MV-4-11 (cell line): Measurements from ENCODE around the gene EVI2B.
"Not testable (repeated sequence)": the region's sequence is repeated elsewhere in the genome, so short reads cannot be mapped to it uniquely, and the experiment has no call there.

ENCODE experiments used
- DNase-seq: peaks from one replicate; lab custom pipeline; 2025; lab: John Stamatoyannopoulos, UW

EVI2B gene, protein sequence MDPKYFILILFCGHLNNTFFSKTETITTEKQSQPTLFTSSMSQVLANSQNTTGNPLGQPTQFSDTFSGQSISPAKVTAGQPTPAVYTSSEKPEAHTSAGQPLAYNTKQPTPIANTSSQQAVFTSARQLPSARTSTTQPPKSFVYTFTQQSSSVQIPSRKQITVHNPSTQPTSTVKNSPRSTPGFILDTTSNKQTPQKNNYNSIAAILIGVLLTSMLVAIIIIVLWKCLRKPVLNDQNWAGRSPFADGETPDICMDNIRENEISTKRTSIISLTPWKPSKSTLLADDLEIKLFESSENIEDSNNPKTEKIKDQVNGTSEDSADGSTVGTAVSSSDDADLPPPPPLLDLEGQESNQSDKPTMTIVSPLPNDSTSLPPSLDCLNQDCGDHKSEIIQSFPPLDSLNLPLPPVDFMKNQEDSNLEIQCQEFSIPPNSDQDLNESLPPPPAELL

DNA sequence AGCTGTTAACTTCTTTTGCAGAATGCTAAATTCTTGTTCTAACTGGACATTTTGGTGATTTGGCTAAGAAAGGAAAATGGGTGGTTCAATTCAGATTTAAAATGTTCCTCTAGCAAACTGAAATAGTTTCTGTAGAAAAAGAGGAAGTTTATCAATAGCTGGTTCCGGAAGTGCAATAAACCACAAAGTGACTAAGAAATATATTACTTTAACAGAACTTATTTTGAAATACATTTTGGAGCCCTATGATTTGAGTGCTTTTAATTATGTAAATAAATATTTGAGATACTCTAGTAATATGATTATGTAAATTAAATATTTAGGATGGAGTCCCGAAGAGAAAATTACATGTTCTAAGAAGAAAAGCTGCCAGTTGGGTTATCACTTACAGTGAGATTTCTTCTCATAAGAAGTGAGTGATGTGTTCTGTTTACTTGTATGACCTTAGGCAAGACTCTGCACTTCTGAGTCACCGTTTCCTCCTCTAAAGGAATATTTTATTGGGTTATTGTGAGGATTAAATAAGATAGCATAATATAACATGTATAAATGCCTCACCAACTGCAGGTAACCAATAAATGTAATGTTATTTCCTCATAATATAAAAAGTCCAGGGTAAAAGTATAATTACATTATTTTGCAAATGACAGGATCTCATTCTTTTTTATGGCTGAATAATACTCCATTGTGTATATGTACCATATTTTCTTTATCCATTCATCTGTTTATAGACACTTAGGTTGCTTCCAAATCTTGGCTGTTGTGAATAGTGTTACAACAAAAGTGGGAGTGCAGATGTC is at the start of gene EVI2B:
EVI2B (minus strand) TSS at position 73 of the 800 bp plus-strand sequence. CDS start 8,445 bp downstream, outside the sequence.
- peak; percentile 94 for DNase-seq

DNA sequence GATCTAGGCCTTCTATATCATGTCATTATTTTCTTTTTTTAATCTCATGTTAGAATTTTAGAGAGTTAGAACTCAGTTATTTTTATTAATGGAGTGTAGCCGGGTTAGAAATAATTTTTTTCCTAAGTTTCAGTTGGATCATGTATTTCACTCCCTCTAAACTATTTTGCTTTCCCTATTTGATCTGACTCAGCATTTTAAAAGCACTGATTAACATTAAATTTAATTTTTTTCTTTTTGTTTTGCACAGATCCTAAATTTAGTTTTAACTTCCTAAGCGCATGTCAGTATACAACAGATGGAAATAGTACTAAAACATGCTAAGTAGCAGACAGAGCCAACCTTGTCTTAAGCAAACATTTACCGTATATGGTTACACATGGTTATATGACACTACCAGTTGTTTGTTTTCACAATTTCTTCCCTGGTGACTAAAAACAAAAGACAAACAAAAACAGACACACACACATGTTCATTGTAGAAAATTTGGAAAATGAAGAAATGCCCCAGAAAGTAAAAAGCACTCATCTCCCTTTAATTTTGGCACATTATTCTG is 44.1 kb upstream of the EVI2B start:
- DNase-seq, result no peak

DNA sequence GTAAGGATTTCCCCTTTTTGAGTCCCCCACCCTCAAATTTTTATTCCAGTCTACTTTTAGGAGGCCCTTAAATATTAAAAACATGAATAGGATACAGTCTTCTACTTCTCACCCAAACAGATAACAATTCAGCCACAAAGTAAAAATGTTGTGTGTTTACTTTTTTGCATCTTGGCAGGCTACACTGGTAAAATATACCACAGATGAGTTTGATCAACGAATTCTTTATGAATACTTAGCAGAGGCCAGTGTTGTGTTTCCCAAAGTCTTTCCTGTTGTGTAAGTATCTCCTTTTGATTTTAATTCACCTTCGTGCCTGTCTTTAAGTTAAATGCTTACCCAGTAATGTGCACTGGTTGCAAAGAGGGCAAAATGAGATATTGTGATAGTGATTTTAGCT is 43.2 kb upstream of the EVI2B start:
- DNase-seq, result no peak

DNA sequence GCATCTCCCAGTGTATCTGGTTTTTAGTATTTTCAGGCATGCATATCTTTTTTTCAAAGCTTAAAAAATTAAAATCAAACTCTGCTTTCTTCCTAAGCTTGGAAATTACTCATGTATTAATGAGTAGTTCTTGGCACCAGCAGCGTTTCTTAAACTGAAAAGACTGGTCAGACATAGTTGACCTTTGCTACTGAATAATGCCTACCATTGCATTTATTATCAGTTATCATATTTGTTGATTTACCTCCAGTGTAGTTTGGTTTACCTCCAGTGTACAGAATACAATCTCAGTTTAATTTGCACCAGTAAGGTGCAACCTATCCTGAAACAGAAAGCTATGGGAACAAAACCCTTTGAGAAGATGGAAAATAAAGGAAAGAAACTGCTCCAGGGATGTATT is 42.1 kb upstream of the EVI2B start:
- no peak for DNase-seq

DNA sequence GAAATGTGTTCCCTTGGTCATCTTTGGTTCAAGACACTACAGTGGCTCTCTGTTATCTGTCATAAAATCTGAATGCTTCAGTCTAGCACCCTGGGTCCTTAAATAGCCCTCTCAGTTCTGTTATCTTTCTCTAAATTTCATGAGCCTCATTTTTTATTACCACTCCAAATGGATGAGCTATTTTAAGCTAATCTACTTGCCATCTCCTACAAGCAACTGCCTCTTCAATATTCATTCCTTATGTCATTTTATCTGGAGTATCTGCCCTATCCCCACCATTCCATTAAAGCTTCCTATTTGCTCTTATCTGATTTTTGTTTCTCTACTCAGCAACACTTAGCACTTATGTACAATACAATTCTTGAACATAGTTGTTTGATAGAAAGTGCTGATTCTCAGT is 35.6 kb upstream of the EVI2B start:
- no peak for DNase-seq

DNA sequence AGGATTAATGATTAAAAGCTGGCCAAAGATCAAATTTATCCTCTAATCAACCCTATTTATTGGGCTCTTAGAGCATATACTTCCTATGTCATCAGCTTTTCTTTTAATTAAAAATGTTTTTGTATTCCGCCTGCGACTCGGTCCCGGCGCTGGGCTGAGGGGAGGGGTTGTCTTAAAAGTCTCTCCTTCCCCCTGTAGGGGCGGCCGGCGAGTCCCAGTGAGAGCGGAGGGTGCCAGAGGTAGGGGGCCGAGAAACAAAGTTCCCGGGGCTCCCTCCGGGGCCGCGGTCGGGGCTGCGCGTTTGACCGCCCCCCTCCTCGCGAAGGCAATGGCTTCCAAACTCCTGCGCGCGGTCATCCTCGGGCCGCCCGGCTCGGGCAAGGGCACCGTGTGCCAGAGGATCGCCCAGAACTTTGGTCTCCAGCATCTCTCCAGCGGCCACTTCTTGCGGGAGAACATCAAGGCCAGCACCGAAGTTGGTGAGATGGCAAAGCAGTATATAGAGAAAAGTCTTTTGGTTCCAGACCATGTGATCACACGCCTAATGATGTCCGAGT is 31.4 kb upstream of the EVI2B start:
- not testable (repeated sequence) for DNase-seq

DNA sequence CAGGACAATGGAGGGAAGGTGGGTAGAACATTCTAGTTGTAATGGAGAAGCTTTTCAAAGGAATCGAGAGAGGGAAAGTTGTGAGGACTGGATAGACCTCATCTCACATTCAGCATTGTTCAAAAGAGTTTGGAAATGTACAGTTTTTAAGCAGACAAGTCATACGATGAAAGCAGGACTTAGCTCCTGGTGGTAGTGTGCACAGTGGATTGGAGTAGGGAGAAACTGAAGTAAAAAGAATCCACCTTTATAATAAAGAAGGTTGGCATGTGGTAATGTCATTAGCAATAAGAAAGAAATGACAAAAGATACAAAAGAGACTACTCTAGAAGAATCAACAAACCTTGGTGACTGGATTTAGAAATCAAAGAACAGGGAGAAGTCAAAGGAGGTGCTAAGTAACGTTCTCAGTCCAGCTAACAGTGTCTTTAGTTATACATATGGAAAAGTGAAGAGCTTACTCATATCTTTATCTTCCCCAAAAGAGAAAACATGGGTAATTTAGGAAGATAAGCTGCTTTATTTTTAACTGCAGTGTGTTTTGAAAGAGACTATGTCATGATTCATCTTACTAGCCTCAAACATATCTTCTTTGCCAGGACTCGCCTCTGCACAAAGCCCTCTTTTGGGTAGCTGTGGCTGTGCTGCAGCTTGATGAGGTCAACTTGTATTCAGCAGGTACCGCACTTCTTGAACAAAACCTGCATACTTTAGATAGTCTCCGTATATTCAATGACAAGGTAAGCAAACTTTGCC is 26.2 kb upstream of the EVI2B start:
- DNase-seq, result peak; percentile 80

DNA sequence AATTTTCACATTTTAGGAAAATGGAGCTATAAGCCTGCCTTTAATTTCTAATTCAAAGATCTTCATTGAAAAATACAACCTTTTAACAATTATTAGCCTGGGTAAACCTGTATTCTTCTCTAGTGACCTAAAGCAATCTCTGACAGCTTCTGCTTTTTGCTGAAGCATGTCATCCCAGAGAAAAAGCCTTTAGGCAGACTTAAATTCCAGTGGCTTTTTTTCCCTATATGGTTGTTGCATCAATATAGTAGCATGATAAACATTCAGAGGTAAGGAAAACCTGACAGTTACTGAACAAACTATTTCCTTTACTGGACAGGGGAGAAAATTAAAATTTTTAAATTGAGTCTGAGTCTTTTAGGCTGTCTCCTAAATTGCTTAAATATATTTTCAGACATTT is 15.4 kb upstream of the EVI2B start:
- no peak for DNase-seq

DNA sequence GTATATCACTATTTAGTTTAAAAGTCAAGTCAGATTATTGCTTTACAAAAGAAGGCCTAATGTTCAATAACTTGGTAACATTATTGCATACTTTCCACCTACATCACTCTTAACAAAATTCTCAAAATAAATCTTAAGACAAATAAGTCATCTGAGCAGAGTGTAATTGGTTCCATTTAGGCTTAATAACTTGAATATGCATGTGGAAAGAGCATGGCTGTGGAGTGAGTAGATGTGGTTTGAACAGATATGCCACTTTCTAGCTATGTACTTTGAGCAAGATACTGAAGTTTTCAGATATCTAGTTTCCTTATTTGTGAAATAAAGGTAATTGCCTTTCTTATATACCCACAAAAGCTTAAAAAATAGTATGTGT is 14.3 kb upstream of the EVI2B start:
- DNase-seq, result no peak

DNA sequence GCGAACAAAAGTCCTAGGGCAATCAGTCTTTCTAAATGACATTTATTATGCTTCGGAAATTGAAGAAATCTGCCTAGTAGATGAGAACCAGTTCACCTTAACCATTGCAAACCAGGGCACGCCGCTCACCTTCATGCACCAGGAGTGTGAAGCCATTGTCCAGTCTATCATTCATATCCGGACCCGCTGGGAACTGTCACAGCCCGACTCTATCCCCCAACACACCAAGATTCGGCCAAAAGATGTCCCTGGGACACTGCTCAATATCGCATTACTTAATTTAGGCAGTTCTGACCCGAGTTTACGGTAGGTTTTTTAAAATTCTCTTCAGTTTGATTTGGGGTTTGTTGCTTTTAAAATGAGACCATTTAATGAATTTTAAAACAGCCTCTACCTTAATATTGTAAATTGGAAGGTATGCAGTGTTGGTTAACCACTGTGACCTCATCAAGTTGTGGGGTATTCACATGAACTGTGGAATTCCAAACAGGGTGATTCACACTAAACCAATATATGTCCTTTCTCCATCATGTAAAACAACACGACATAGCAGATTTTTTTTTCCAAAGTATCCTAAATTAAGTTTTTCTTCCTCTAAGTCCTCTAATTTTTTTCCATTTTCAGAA is 13.8 kb upstream of the EVI2B start:
- DNase-seq, result no peak

DNA sequence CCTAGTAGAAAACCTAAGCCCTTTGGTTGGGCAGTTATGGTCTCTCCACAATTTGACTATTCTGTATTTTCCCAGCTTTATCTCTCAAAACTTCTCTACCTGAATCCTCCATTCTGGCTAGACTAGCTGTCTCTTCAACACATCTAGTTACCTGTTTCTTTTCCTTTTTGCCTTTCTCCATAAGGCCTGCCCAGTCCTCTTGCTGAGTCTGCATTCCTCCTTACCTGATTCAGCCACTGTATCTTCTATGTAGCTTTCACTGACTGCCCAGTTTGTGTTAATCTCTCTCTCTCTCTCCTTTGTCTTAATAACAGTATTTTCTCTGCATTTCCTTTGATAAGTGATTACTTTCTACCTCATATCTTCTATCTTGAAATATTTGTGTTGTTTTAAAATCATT is 9.7 kb upstream of the EVI2B start:
- no peak for DNase-seq

DNA sequence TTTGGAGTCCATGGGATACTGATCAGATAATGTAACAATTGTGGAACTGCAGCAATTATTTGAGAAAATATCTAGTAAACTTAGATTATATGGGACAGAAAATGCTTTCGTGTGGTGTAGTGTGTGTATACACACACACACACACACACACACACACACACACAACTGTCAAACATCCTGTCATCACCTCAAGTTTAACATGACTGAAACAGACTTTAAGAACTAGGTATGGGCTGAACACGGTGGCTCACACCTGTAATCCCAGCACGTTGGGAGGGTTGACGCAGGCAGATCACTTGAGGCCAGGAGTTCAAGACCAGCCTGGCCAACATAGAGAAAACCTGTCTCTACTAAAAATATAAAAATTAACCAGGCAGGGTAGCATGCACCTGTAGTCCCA is 8.1 kb upstream of the EVI2B start:
- no peak for DNase-seq

DNA sequence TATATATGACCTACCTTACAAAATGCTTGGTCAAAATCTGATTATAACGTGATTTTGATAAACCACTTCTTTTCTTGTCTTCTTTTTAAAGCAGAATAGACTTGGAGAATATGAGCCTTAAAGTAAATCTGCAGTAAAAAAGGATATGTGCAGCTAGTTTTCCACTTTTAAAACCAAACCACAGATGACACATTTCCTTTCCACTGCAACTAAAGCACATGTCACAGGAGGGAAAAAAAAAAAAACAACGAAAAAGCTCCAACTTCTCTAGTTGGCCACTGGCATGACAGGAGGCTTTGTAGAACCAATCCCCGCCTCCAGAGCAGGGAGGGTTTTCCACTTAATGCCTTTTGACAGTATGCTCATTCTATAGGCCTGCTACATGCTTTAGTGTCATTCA is 7.6 kb upstream of the EVI2B start, which contains the start of gene EVI2A:
EVI2A (minus strand) TSS at position 142 of the 400 bp plus-strand sequence. CDS start 2,609 bp downstream, outside the sequence.
- DNase-seq, result peak; percentile 98

DNA sequence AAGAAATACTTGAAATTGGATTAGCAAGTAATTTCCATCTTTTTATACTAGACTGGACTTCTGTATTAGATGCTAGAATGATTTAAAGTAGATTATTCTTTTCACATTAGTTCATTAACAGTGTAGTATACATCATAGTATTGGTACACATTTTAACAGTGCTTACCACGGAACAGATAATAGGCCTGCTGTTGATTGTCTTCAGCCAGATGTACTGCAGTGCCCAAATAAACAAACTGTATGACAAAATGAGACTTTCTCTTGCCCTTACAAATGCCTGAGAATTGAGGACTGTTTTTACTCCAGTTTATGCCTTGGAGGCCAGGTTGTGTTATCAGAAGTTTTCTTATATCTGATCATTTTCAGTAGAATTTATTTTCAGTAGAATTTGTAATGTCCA is 6.9 kb upstream of the EVI2B start:
- no peak for DNase-seq

DNA sequence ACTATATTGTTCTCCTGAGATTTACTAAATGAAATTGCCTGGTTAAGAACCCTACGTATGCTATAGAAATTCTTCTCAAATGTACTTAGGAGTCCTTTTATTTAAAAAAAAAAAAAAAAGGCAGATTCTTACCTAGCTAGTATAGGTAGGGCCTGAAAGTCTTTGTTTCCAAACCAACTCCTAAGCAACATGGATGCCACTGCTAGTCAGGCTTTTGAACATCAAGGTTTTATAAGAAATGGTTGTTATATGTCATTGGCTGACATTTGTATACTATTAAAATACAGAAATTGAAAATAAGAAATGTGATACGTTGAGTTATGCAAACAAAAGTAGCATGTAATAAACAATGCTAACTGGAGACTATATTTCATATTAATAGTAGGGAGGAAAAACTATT is 6.4 kb upstream of the EVI2B start:
- DNase-seq, result no peak

DNA sequence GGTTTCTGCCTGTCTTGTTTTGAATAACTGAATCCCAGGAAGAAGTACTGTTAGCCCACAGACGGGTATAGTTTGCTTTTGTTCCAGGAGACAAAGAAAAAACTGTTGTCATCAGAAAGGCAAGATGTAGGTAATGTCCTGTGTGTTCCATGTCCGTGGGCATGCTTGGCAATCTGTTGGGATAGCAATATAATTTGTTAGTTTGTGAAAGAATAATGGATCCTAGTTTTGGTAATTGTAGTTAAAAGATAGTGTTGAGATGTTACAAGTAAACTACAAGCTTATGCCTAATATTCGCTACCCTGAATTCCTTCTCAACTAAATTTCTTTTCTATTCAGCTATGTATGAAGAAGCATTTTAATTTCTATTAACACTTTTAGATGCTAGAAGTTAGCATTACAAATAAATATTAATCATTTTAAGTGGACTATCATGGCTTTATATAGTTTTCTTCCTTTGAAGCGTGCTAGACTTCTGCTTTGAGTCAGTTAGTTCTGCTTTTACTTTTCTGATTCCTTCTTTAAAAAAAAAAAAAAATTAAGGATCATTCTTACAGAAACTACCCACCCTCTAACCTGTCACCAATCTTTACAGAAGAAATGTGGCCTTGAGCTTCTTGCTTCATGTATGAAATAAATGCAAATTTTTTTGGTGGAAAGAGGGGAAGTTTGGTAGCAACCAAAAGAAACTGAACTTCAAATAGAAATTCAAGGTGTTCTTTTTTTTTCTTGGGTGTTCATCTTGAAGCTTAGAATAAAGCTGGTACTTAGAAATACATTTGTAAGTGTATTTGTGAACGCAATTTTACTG is 5.2 kb upstream of the EVI2B start:
- DNase-seq, result peak; percentile 77

DNA sequence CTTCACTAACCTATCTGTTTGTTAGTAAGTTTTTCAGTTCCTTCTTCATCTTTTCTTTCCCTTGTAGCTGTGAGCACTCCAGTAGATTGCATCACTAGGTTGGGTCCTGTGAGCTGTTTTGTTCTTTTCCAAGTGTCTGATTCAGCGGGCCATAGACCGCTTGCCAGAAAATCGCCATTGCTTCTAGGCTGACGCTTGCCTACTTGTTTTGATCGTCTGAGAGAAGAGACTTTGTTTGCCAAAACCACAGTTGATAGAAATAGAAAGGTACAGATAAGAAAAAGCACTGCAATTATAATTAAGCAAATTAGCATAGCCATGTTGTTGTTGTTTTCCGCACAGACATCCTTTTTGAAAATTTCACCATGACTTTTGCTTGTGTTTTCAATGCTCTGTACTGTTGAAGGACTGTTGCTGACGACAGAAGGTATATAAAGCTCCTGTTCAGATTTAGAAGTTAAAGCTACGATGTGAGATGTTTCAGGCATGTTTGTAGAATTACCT is 4.5 kb upstream of the EVI2B start:
- DNase-seq, result peak; percentile 90

DNA sequence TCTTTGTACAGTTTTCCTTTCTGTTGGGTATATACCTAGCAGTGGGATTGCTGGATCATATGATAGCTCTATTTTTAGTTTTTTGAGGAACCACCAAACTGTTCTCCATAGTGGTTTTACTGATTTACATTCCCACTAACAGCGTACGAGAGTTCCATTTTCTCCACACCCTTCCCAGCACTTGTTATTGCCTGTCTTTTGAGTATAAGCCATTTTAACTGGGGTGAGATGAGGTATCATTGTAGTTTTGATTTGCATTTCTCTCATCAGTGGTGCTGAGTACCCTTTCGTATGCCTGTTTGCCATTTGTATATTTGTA is 887 bp upstream of the EVI2B start:
- no peak for DNase-seq

DNA sequence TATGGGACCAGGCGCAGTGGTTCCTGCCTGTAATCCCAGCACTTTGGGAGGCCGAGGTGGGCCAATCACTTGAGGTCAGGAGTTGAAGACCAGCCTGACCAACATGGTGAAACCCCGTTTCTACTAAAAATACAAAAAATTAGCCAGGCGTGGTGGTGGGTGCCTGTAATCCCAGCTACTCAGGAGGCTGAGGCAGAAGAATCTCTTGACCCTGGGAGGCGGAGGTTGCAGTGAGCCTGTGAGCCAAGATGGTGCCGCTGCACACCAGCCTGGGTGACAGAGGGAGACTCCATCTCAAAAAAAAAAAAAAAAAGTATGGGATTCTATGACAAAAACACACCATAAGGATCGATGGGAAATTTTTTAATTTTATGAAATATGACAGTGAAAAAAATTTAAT is 1.6 kb downstream of the EVI2B start:
- peak; percentile 27 for DNase-seq

DNA sequence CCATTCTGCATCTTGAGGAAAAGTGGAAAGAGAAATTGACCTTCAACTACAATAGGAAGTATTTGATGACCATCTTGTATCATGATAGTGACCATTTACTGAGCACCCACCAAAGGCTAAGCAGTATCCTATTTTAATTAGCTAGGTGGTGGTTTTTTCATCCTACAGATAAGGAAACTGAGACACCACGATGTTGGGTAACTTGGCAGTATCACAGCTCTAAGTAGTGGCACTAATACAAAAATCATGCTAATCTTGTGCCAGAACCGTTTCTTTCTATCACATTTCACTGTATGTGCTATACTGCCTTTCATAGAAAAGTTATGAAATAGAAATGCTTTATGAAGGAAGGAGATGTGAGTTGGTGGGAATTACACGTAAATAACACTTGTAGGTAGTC is 2.3 kb downstream of the EVI2B start:
- DNase-seq, result no peak
